HL-60 (cell line): Measurements from ENCODE around the gene TFF2.

Experiments used
- DNase-seq, 2 experiments: peaks; one replicate each; pipeline ENCODE4 v3.0.0-alpha.2; 2010 to 2020; ENCODE audit warnings: low read depth in 1 of 2, low spot score in 1 of 2
- H3K27ac ChIP-seq: fragments of 250-450 bp; sonication (Bioruptor Pico); replicated peaks from 2 replicates; pipeline ENCODE4 v1.5.1; 2020; ENCODE audit warnings: mild to moderate bottlenecking, moderate library complexity
- H3K27me3 ChIP-seq: fragments of 250-450 bp; sonication (Bioruptor Pico); 2 replicates; pipeline ENCODE4 v1.5.1; 2021; ENCODE audit warnings: mild to moderate bottlenecking, moderate library complexity; ENCODE audit not compliant: insufficient read depth, poor library complexity, severe bottlenecking
- H3K4me3 ChIP-seq: replicated peaks from 2 replicates; pipeline ENCODE4 v1.5.1; 2011; ENCODE audit warnings: mild to moderate bottlenecking, control low read depth, low read length; ENCODE audit not compliant: insufficient read depth
- CTCF ChIP-seq: IDR thresholded peaks from one replicate; pipeline ENCODE4 v1.5.1; 2011; ENCODE audit warnings: low read length, control low read depth, inconsistent platforms; ENCODE audit not compliant: insufficient read depth
- GABPA ChIP-seq: IDR thresholded peaks from 2 replicates; pipeline ENCODE4 v1.6.1; 2012; ENCODE audit warnings: low read depth
- POLR2AphosphoS5 ChIP-seq: IDR thresholded peaks from 2 replicates; pipeline ENCODE4 v1.6.1; 2012; ENCODE audit warnings: low read depth
- SPI1 ChIP-seq: IDR thresholded peaks from 2 replicates; pipeline ENCODE4 v1.6.1; 2012; ENCODE audit warnings: low read depth, mild to moderate bottlenecking, borderline replicate concordance
- TF ChIP-seq, protein P1 (sequence below): IDR thresholded peaks from 2 replicates; pipeline ENCODE4 v1.6.1; 2012; ENCODE audit warnings: low read depth; ENCODE audit not compliant: insufficient replicate concordance

Gene TFF2

DNA sequence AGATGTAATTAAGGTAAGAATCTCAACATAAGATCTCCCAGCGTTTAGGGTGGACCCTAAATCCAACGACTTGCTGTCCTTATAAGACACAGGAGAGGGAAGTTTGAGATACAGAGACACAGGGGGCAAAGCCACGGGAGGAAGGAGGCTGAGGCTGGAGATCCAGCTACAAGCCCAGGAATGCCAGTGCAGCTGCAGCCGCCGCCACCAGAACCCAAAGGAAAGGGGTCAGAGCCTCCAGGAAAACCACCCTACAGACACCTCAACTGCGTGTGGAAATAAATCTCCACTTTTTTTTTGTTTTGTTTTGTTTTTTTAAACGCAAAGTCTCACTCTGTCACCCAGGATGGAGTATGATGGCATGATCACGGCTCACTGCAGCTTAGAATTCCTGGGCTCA lies 27.6 kb upstream of the TFF2 start:
- H3K27ac ChIP-seq = no peak overlapping the region
- TF ChIP-seq GABPA (no peak), SPI1 (no peak), POLR2AphosphoS5 (no peak), CTCF (no peak)
- TF ChIP-seq, protein P1, sequence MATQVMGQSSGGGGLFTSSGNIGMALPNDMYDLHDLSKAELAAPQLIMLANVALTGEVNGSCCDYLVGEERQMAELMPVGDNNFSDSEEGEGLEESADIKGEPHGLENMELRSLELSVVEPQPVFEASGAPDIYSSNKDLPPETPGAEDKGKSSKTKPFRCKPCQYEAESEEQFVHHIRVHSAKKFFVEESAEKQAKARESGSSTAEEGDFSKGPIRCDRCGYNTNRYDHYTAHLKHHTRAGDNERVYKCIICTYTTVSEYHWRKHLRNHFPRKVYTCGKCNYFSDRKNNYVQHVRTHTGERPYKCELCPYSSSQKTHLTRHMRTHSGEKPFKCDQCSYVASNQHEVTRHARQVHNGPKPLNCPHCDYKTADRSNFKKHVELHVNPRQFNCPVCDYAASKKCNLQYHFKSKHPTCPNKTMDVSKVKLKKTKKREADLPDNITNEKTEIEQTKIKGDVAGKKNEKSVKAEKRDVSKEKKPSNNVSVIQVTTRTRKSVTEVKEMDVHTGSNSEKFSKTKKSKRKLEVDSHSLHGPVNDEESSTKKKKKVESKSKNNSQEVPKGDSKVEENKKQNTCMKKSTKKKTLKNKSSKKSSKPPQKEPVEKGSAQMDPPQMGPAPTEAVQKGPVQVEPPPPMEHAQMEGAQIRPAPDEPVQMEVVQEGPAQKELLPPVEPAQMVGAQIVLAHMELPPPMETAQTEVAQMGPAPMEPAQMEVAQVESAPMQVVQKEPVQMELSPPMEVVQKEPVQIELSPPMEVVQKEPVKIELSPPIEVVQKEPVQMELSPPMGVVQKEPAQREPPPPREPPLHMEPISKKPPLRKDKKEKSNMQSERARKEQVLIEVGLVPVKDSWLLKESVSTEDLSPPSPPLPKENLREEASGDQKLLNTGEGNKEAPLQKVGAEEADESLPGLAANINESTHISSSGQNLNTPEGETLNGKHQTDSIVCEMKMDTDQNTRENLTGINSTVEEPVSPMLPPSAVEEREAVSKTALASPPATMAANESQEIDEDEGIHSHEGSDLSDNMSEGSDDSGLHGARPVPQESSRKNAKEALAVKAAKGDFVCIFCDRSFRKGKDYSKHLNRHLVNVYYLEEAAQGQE = no peak

GRCh38 chr21:42377951-42378340 lies 27.2 kb upstream of the TFF2 start:
- Histone ChIP-seq H3K4me3 (no peak overlapping the region), H3K27me3 (no peaks in the 10 kb centered on the region), H3K27ac (no peak overlapping the region)
- DNase-seq = no peak
- TF ChIP-seq CTCF (no peak), GABPA (no peak)

More for the DNA sequence above, 27.6 kb upstream of the TFF2 start:
- no peak overlapping the region for H3K4me3 ChIP-seq
- no peaks in the 10 kb centered on the region for H3K27me3 ChIP-seq
- DNase-seq = no peak

DNA sequence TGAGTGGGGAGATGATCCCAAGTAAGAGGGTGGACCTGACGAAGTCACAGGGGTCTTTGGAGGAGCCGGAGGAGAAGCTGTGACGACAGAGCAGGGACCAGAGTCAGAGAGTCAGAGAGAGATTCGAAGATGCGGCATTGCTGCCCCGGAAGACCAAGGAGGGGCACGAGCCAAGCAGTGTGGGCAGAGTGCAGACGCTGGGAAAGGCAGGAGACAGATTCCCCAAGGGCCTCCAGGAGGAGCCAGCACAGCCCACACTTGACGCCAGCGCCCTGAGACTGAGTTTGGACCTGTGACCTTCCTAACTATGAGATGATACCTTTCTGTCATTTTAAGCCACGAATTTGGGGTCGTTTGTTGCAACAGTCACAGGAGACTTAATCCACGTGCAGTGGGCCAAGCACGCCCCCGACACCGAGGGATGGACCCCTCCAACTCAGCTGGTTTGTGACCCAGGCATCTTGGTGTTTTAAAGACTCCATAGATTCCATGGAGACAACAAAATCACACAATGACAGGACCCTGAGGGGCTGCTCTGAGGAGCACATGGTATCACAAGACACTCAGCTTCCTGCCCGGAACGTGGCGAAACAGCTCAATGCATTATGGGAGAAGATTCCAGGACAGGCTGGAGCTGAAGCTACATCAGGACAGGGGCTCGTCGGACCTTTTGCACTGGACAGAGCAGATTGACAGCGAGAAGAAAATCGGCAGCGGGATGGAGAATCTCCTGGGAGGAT lies 26.6 kb upstream of the TFF2 start:
- Histone ChIP-seq H3K27me3 (no peaks in the 10 kb centered on the region), H3K4me3 (no peak overlapping the region), H3K27ac (no peak overlapping the region)
- no peak for DNase-seq
- TF ChIP-seq, protein P1 = no peak
- TF ChIP-seq GABPA (no peak), CTCF (no peak), POLR2AphosphoS5 (no peak), SPI1 (no peak)

GRCh38 chr21:42376338-42376982 lies 25.7 kb upstream of the TFF2 start:
- H3K27ac ChIP-seq = no peak overlapping the region
- DNase-seq = no peak
- no peak overlapping the region for H3K4me3 ChIP-seq
- TF ChIP-seq SPI1 (no peak), CTCF (no peak), POLR2AphosphoS5 (no peak), GABPA (no peak)
- TF ChIP-seq, protein P1 = no peak
- no peaks in the 10 kb centered on the region for H3K27me3 ChIP-seq
